HepG2 (cell line): ENCODE results near the gene FAM222B. TPM values are rescaled to one million over a fixed set of nuclear protein-coding genes. Genes with fewer than 3 reads are reported as not detected.

Source experiments
- ATAC-seq: fragments of 200-7000 bp; cut with Tn5 transposase; 3 replicates; pipeline ENCODE4 v1.9.1; 2020; ENCODE audit warnings: mild to moderate bottlenecking, moderate library complexity
- BruUV-seq: library from RNA; stranded (reverse); fragments of 400-500 nt; replicated peaks from 2 replicates; lab custom pipeline; 2021; lab: Mats Ljungman, UMichigan
- CTCF ChIA-PET: fragments of 300-600 bp; formaldehyde crosslinking; extraction: SDS; loops from one replicate; lab custom pipeline; 2021; ENCODE audit warnings: low total read pairs, inconsistent platforms, low intra/inter-chr PET ratio; lab: Yijun Ruan, JAX
- POLR2A ChIA-PET: fragments of 350-600 bp; sonication (Branson Sonifier 250); formaldehyde crosslinking; loops from one replicate; lab custom pipeline; 2020; ENCODE audit warnings: antibody characterized with exemption, inconsistent platforms; lab: Yijun Ruan, JAX
- DNase-seq: peaks from one replicate; pipeline ENCODE4 v3.0.0-alpha.2; 2015; ENCODE audit warnings: low spot score
- FAIRE-seq: peaks from 3 replicates; lab custom pipeline; 2011; peaks lifted over from hg19 to GRCh38; lab: Jason Lieb, UNC
- H2AFZ ChIP-seq: one replicate; pipeline ENCODE4 v1.6.1; 2011; ENCODE audit warnings: low read length, inconsistent platforms
- H3K27ac ChIP-seq: fragments of 300-600 bp; 3 replicates; pipeline ENCODE4 v1.8.0; 2011; ENCODE audit warnings: mixed run types, mild to moderate bottlenecking, mixed read lengths, low read length, inconsistent platforms; ENCODE audit not compliant: insufficient read depth; ENCODE audit errors: extremely low read length
- H3K27me3 ChIP-seq, 2 experiments: fragments of 200-600 bp in 1 of 2; 2 replicates in 1 of 2; 3 replicates in 1 of 2; pipeline versions ENCODE4 v1.6.0 to v1.8.0; 2011; ENCODE audit warnings: low read length in 2 of 2, mild to moderate bottlenecking in 2 of 2, moderate library complexity in 2 of 2, inconsistent platforms in 1 of 2; ENCODE audit not compliant: insufficient read depth in 2 of 2, control insufficient read depth in 1 of 2
- H3K36me3 ChIP-seq, 2 experiments: fragments of 200-600 bp in 1 of 2; replicated peaks in 1 of 2; 2 replicates in 1 of 2; 3 replicates in 1 of 2; pipeline versions ENCODE4 v1.5.1 to v1.8.0; 2011; ENCODE audit warnings: low read length in 2 of 2, inconsistent platforms in 1 of 2; ENCODE audit not compliant: insufficient read depth in 2 of 2, control insufficient read depth in 1 of 2
- H3K4me1 ChIP-seq: 2 replicates; pipeline ENCODE4 v1.5.1; 2012; ENCODE audit warnings: low read length, inconsistent platforms; ENCODE audit not compliant: insufficient read depth
- H3K4me2 ChIP-seq: 2 replicates; pipeline ENCODE4 v1.6.0; 2011; ENCODE audit warnings: low read depth, low read length, inconsistent platforms
- H3K4me3 ChIP-seq, 3 experiments: fragments of 200-600 bp in 1 of 3; sonication (generic), shearing (Covaris generic) in 1 of 3; replicated peaks in 1 of 3; 2 replicates each; pipeline ENCODE4 v1.5.1; 2011 to 2016; ENCODE audit warnings: low read length in 3 of 3, inconsistent platforms in 2 of 3, low read depth in 2 of 3, mild to moderate bottlenecking in 2 of 3, control low read depth in 1 of 3, mixed read lengths in 1 of 3; ENCODE audit not compliant: insufficient read depth in 1 of 3
- H3K79me2 ChIP-seq: one replicate; pipeline ENCODE4 v1.6.1; 2011; ENCODE audit warnings: low read length, inconsistent platforms; ENCODE audit not compliant: insufficient read depth
- H3K9ac ChIP-seq: 2 replicates; pipeline ENCODE4 v1.6.0; 2011; ENCODE audit warnings: mild to moderate bottlenecking, low read depth, low read length, inconsistent platforms; ENCODE audit not compliant: insufficient read depth
- H3K9me3 ChIP-seq: 2 replicates; pipeline ENCODE4 v1.5.1; 2012; ENCODE audit warnings: mild to moderate bottlenecking, low read length
- H4K20me1 ChIP-seq: 2 replicates; pipeline ENCODE4 v1.6.0; 2011; ENCODE audit warnings: inconsistent platforms, mild to moderate bottlenecking, low read length, moderate library complexity; ENCODE audit not compliant: insufficient read depth
- RARG ChIP-seq: sonication (generic); formaldehyde crosslinking; IDR thresholded peaks from 2 replicates; pipeline ENCODE4 v1.4.0; 2020; ENCODE audit warnings: low read depth, mild to moderate bottlenecking, missing genetic modification reagents
- ZNF101 ChIP-seq: sonication (generic); formaldehyde crosslinking; IDR thresholded peaks from 2 replicates; pipeline ENCODE4 v1.4.0; 2020; ENCODE audit warnings: mild to moderate bottlenecking, low read depth, missing genetic modification reagents, borderline replicate concordance
- WGBS: methylation state at CpG from one replicate; pipeline ENCODE4 v1.1.6; 2017; ENCODE audit warnings: low lambda C conversion rate; 5-methylcytosine and 5-hydroxymethylcytosine counted together
- in situ Hi-C: cut with HindIII; loops from 2 replicates; pipeline ENCODE4 v1.10.0; 2017; ENCODE audit warnings: low pct_unique_long_range_greater_than_20kb; ENCODE audit not compliant: extremely low pct_ligation_motif_present
- intact Hi-C: fragments of 100-400 bp; cut with micrococcal nuclease; formaldehyde crosslinking; loops from one replicate; pipeline ENCODE4 v1.10.0; 2022; ENCODE audit not compliant: unreplicated experiment
- polyA plus RNA-seq, 8 experiments: library from polyadenylated mRNA; depleted of rRNA in 3 of 8; stranded (reverse) in 7 of 8; unstranded in 1 of 8; fragments of >200 nt; fragmentation: Illumina TruSeq in 4 of 8; extraction: Trizol in 4 of 8; gene quantifications; 2 replicates each; pipeline versions ENCODE4 v1.2.1 to v1.2.3, GENCODE V29; 2011 to 2016; ENCODE audit warnings: low read depth in 4 of 8, missing spikeins in 1 of 8, mixed read lengths in 1 of 8; ENCODE audit not compliant: insufficient read depth in 1 of 8
- total RNA-seq, 5 experiments: library from RNA; depleted of rRNA; stranded (reverse); fragments of >200 nt; fragmentation: Illumina TruSeq; extraction: Trizol; gene quantifications; 2 replicates each; pipeline ENCODE4 v1.2.3, GENCODE V29; 2016; ENCODE audit warnings: low read depth in 1 of 5
- TF ChIP-seq, protein P1 (sequence below): sonication (generic); formaldehyde crosslinking; IDR thresholded peaks from 2 replicates; pipeline ENCODE4 v1.5.1; 2020; ENCODE audit warnings: missing genetic modification reagents, mild to moderate bottlenecking, borderline replicate concordance
- TF ChIP-seq, protein P2 (sequence below): sonication (generic); formaldehyde crosslinking; IDR thresholded peaks from 2 replicates; pipeline ENCODE4 v1.5.0; 2020; ENCODE audit warnings: mild to moderate bottlenecking, missing genetic modification reagents, moderate library complexity
- TF ChIP-seq, protein P3 (sequence below): sonication (generic); formaldehyde crosslinking; IDR thresholded peaks from 2 replicates; pipeline ENCODE4 v1.4.0; 2020; ENCODE audit warnings: missing genetic modification reagents

Gene FAM222B
- total and polyA plus RNA-seq, 2 of the 13 experiments (the other 11 are each of a cell fraction or from before 2014, with no cell fraction given), result 3.5 to 7.3 TPM

DNA sequence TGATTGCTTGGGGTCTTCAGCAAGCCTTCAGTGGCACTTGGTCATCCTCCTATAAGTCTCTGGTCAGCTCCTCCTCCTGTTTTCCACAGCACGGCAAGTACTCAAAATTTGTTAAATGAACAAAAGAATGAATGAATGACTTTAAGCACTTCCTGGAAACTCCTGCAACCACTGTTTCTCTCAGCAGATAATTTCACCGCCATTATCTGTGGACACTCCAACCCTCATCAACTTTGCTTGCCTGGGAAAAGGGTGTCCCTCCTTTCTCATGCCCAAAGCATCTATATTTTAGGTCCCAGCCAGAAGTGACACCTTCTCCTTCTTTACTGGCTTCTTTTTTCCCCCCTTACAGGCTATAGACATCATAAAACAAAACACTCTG is 135.3 kb downstream of the FAM222B start:
- TF ChIP-seq, protein P1, sequence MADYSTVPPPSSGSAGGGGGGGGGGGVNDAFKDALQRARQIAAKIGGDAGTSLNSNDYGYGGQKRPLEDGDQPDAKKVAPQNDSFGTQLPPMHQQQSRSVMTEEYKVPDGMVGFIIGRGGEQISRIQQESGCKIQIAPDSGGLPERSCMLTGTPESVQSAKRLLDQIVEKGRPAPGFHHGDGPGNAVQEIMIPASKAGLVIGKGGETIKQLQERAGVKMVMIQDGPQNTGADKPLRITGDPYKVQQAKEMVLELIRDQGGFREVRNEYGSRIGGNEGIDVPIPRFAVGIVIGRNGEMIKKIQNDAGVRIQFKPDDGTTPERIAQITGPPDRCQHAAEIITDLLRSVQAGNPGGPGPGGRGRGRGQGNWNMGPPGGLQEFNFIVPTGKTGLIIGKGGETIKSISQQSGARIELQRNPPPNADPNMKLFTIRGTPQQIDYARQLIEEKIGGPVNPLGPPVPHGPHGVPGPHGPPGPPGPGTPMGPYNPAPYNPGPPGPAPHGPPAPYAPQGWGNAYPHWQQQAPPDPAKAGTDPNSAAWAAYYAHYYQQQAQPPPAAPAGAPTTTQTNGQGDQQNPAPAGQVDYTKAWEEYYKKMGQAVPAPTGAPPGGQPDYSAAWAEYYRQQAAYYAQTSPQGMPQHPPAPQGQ (CRISPR knock-in tag), result no peak
- no peak for TF ChIP-seq ZNF101 (CRISPR knock-in tag)
- no peak overlapping the region for H3K9ac ChIP-seq
- H3K36me3 ChIP-seq, result peaks cover 6 to 9% of the 10 kb centered on the region in 2 experiments
- no peaks in the 10 kb centered on the region for H4K20me1 ChIP-seq
- no peak for DNase-seq
- H3K4me2 ChIP-seq, result no peak overlapping the region
- H3K9me3 ChIP-seq, result no peaks in the 10 kb centered on the region
- ATAC-seq, result no peak
- no peaks in the 10 kb centered on the region for H3K79me2 ChIP-seq
- H3K4me1 ChIP-seq, result peaks cover 49% of the 10 kb centered on the region
- FAIRE-seq, result no peak
- 91% methylated on average over 2 of the region's 2 CpGs for WGBS
- POLR2A ChIA-PET, result interaction anchor here (10.1 to 10.8 kb wide), 2 partner anchors 8 to 14 kb away, joined by 145 to 220 read pairs; partner anchors contain the start of gene RPL23A
- no peaks in the 10 kb centered on the region for H3K27me3 ChIP-seq
- no peak overlapping the region for H3K27ac ChIP-seq
- CTCF ChIA-PET, result no interaction called here
- intact Hi-C loops, result no loop called here
- no peak overlapping the region for H3K4me3 ChIP-seq
- no peak overlapping the region for H2AFZ ChIP-seq
- no TSS peak for BruUV-seq
- in situ Hi-C loops, result no loop called here

DNA sequence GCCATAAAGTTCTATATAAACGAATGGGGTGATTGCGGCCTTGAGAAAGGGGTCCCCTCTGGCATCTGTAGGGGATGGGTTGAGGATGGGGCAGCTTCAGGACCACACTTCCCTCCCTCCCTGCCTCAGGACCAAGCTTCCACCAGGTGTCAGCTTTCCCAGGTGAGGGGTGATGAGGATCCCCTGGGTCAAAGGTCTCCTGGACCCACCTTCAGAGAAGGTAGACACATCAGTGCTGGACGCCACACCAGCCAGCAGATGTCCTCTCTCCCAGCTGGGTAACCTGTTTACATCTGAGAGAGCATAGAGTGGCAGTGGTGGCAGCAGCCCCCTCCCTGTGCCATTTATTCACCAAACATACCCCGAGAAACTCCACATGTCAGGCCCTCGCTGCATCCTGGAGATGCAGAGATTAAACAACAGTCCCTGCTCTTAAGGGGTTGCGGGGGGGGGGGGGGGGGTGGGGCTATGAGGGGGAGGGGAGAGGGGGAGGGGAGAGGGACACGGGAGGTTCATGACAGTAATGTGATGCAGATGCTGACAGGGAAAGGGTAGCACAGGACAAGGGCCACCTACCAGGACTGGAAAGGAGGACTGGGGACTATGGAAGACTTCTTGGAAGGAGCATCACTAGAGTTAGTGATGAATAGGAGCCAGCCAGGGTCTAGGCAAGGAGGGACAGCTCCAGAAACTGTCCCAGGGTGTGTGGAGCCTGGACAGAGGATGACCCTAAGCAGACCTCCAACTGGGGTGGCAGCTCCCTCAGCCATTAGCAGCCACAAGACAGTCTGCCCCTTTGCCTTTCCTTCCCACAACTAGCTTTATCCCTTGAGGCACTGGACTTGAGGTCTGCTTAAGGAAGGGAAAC is 135.9 kb downstream of the FAM222B start:
- Histone ChIP-seq H3K36me3 (peaks cover 8 to 12% of the 10 kb centered on the region in 2 experiments), H3K4me1 (peaks cover 49% of the 10 kb centered on the region), H3K9me3 (no peaks in the 10 kb centered on the region), H3K9ac (no peak overlapping the region), H3K27me3 (no peaks in the 10 kb centered on the region), H3K4me2 (no peak overlapping the region), H3K27ac (no peak overlapping the region), H3K79me2 (no peaks in the 10 kb centered on the region), H2AFZ (no peak overlapping the region), H4K20me1 (no peaks in the 10 kb centered on the region), H3K4me3 (no peak overlapping the region)
- WGBS, result 96% methylated on average over 2 of the region's 7 CpGs
- ChIA-PET POLR2A (interaction anchor here (10.1 to 10.8 kb wide), 2 partner anchors 8 to 14 kb away, joined by 145 to 220 read pairs; partner anchors contain the start of gene RPL23A), CTCF (no interaction called here)
- DNase-seq (no peak), FAIRE-seq (no peak), ATAC-seq (no peak)
- in situ Hi-C loops (no loop called here), intact Hi-C loops (no loop called here)
- TF ChIP-seq RARG (CRISPR knock-in tag), result no peak
- TF ChIP-seq, protein P2, sequence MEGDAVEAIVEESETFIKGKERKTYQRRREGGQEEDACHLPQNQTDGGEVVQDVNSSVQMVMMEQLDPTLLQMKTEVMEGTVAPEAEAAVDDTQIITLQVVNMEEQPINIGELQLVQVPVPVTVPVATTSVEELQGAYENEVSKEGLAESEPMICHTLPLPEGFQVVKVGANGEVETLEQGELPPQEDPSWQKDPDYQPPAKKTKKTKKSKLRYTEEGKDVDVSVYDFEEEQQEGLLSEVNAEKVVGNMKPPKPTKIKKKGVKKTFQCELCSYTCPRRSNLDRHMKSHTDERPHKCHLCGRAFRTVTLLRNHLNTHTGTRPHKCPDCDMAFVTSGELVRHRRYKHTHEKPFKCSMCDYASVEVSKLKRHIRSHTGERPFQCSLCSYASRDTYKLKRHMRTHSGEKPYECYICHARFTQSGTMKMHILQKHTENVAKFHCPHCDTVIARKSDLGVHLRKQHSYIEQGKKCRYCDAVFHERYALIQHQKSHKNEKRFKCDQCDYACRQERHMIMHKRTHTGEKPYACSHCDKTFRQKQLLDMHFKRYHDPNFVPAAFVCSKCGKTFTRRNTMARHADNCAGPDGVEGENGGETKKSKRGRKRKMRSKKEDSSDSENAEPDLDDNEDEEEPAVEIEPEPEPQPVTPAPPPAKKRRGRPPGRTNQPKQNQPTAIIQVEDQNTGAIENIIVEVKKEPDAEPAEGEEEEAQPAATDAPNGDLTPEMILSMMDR, result peak; percentile 17; the same call in 1 of the 2 replicates
- TF ChIP-seq, protein P3, sequence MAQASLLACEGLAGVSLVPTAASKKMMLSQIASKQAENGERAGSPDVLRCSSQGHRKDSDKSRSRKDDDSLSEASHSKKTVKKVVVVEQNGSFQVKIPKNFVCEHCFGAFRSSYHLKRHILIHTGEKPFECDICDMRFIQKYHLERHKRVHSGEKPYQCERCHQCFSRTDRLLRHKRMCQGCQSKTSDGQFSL (CRISPR knock-in tag), result 0 out of 2 replicates have a peak, but pooled peaks have one; percentile 30
- BruUV-seq, result no TSS peak
